ENCODE measurements around the gene CENPQ.
"Not testable (repeated sequence)": the region's sequence is repeated elsewhere in the genome, so short reads cannot be mapped to it uniquely, and the experiment has no call there.

CENPQ gene, protein sequence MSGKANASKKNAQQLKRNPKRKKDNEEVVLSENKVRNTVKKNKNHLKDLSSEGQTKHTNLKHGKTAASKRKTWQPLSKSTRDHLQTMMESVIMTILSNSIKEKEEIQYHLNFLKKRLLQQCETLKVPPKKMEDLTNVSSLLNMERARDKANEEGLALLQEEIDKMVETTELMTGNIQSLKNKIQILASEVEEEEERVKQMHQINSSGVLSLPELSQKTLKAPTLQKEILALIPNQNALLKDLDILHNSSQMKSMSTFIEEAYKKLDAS

DNA sequence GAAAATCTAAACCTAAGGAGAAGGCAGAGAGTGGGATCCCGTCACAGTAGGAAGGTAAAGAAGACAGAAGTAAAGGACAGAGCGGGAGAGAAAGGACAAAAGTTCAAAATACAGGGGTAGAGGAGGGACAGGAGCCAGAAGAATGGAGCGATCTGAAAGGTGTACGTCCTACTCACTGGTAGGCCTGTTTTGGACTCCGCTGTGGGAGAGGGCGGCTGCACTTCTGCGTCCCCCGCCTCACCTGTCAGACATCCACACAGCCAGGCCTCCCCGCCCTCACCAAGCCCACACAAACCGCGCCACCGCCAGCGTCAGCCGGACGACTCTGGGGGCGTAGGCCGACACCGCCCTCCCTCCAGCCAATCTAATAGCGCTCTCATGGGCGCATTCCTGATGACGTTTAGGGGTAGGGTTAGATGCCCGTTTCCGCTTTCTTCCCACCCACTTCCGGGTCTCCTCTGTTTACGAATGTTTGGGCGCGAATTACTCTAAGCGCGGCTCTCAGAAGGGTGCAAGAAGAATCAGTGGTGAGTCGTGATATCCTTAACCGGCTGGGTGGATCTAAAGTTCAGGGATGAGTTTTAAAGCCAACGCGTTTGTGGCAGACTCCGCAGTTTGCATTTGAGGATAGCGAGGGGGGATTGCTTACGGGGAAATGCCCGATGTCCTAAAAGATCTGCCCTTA lies at the start of gene CENPQ, which contains the start of gene MMUT:
Gene CENPQ (plus strand): TSS at position 444 of the 685 bp plus-strand sequence. CDS start 6,807 bp downstream, outside the sequence.
Gene MMUT (minus strand): TSS at position 327 of the 685 bp plus-strand sequence. CDS start 3,787 bp downstream, outside the sequence.
- peak; percentile 75 for DNase-seq

DNA sequence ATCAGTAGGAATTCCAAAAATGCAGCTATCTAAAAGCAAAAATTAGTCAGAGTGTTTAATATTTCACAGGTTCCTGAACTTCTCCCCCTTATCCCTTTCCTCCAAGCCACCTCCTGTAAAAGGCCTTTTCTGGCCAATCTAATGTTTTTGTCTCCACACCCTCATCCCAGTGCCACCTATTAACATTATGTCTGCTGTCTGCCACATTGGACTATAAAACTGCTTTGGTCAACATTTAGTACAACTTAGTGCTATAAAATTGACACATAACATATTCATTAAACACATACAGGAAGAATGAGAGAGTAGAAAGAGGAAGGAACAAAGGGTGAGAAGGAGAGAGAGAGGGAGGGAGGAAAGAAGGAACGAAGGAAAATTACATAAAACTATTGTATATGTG lies 47.8 kb upstream of the CENPQ start:
- no peak for DNase-seq

DNA sequence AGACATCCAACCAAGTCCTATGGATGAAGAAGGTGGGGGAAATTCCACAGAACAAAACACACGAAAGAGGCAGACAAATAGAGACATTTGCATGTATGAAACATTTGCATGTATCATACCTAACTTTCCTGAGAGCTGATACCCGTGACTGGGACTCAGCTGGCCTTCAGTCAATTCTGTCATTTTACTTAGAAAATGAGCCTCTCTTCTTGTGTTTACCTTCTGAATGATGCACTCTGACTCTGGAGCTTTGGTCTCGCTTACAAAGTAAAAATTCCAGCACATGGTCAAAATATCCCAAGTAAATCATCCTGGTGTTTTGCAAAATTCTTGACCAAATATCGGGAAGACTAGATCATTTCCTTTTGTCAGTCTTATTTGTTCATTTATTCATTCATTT lies 47.0 kb upstream of the CENPQ start:
- DNase-seq, result no peak

DNA sequence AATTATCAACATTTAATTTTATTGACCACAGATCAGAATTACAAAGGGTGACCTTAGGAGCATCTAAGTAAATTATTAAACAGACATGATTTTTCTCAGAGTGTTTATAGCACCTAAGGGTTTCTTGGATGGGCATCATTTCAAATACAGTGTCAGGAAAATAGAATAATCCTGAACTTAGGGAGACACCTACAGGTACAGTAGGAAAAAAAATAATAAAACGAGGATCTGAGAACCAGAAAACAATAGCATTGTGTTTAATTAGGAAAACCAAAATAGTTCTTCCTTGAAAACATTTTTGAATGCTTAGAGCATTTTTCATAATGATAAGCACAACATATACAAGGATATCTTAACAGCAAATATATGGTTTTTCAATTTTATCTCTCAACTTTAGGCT lies 39.4 kb upstream of the CENPQ start:
- no peak for DNase-seq

DNA sequence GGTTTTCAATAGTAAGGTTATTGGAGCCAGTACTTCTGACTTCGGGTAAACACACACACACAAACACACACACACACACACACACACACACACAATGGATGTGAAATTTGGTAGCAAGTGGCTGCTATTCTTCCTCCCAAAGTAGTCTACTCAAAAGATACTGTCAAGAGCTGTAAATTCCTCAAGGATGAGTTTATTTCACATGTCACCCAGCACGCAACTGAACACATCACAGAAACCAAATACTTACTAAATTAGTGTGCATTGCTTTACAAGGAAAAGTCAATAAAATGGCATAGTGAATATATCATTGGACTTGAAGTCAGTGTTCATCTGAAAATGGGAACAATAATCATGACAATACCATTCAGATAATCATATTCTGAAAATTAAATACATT lies 33.0 kb upstream of the CENPQ start:
- no peak for DNase-seq

DNA sequence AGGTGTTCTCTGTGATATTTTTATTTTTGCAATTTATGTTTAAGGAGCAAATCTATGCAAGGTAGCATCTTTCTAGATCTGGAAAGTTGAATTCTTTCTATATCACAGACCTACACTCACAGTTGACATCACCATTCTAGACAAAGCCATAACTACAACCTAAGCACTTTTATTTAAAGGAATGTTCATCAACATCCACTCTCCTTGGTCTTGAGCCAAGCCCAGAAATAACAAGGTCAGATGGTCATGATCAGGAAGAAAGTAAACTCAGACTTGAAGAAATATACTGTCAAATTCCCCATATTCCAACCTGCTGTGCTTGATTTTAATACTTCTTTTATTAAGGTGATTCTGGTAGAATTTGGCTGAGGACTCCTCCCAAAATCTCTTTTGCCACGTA lies 32.3 kb upstream of the CENPQ start:
- DNase-seq, result no peak

DNA sequence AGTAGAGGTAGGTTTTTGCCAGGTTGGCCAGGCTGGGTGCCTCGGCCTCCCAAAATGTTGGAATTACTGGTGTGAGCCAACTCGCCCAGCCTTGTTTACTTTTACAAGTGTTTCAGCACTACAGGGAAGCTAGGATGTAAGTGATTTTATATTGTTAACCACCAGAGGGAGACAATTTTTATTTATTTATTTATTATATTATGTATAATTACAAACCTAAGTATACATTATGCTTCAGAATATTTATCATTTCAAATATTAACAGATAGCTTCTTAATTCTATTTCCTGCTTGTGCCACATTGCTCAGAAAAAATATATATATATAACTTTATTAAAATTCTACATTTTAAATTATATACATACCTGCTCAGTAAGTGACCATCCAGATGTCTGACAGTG lies 9.9 kb upstream of the CENPQ start:
- DNase-seq, result no peak

DNA sequence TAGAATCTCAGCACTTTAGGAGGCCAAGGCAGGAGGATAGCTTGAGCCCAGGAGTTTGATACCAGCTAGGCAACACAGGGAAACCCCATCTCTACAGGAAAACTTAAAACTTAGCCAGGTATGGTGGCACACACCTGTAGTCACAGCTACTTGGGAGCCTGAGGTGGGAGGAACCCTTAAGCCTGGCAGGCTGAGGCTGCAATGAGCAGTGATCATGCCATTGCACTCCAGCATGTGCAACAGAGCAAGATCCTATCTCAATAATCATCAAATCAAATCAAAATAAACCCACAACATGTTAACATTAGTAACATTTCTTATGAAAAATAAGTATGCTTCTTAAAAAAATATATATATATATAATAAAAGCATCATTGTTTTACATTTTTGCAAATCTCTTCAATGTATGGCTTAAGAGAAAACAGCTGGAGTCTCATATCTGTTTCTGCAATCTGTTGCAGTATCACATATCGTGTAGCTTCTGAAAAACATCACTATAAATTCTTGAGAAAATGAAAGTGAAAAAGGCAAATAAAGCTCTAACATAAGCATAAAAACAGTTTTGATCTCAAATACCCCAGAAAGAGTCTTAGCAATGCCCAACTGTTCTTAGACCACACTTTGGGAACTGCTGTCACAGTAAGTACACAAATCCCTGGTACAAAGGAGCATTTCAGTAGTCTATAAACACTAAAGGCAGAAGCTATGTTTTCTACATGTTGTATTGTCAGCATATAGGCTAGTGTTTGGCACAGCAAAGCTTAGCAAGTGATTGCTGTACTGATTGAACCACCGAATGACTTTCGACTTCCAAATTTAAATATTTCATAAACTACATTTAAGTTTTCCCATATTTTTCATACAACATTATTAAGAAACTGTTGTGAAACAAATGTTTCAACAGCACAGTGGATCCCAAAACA lies 8.1 kb upstream of the CENPQ start:
- no peak for DNase-seq

DNA sequence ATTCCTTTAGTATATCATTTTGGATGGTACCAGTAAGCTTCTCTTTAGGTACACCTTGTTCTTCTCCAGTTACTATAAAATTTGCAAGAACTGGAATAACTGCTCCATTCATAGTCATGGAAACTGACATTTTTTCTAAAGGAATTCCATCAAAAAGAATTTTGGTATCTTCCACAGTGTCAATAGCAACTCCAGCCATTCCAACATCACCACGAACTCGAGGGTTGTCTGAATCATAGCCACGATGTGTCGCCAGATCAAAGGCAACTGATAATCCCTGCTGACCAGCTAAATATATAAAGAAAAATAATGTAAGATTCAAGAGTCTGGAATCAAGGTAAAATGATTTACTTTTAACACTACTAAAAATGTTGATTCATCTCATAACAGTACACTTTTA lies 5.4 kb upstream of the CENPQ start:
- DNase-seq, result no peak

DNA sequence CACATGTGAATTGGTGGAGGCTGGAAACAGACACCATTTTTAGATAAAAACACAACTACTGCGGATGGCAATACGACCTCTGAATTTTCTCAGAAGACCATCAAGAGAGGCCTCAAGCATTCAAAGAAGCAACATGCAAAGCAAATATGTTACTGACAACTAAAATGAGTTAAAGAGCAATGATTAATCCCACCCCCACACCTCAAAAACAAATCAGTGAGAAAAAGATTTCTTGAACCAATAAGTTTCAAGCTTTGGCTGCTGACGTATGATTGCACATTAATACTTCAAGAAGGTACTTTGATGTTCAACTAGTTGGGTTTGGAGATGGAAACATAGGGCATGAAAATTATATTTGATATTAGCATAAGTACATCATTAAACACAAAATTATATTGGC lies 1.1 kb upstream of the CENPQ start:
- DNase-seq, result no peak

DNA sequence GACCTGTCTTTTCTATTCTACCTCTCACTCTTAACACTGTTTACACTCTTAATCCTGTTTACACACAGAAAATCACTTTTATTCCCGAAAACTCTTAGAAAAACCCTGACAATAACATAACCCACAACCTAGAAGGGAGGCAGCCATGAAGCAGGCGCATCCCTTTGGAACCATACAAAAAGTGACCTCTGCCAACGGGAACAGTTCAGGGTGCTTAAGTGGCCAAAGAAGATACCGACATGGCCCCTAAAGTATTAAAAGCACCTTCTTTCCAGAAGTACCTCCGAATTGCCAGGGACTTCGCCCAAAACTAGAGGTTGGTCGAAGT lies 607 bp upstream of the CENPQ start:
- DNase-seq, result no peak

DNA sequence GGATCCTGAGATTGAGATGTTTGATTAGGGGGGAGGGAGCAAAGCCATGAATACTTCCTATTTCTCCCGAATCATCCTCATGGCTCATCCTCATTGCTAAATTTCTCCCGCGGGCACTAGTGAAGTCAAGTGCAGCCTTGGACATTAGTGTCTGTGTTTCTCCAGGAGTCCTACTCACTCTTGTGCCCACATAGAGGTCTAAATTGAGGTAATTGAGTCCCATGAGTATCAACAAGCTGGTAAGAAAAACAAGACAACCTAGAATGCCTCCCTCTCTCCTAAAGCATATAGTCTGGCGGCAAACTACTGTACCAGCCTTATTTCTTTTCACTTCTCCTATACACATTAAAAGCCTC lies 420 bp downstream of the CENPQ start:
- DNase-seq, result no peak

DNA sequence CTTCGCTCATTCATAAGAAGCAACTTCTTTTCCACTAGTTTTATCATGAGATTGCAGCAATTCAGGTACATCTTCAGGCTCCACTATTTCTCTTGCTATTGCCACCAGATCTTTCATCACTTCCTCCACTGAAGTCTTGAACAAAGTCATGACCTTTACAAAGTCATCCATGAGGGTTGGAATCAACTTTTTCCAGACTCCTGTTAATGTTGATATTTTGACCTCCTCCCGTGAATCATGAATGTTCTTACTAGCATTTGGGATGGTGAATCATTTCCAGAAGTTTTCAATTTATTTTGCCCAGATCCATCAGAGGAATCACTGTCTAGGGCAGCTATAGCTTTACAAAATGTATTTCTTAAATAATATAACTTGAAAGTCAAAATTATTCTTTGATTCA lies 1.5 kb downstream of the CENPQ start:
- DNase-seq, result no peak

DNA sequence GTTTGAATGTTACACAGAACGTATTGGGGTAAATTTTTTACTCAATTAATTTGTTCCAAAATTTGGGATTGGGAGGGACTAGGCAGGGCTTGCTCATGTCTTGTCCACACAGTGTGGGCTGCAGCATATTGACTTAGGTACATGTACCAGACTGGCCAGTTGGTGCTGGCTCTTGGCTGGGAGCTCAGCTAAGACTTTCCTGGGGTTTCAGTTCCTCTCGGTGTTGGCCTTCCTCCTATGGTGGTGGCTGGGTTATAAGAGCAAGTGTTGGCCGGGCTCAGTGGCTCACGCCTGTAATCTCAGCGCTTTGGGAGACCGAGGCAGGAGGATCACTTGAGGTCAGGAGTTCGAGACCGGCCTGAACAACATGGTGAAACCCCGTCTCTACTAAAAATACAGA lies 4.9 kb downstream of the CENPQ start:
- no peak for DNase-seq

DNA sequence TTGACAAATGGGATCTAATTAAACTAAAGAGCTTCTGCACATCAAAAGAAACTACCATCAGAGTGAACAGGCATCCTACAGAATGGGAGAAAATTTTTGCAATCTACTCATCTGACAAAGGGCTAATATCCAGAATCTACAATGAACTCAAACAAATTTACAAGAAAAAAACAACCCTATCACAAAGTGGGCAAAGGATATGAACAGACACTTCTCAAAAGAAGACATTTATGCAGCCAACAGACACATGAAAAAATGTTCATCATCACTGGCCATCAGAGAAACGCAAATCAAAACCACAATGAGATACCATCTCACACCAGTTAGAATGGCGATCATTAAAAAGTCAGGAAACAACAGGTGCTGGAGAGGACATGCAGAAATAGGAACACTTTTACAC lies 13.4 kb downstream of the CENPQ start:
- not testable (repeated sequence) for DNase-seq

DNA sequence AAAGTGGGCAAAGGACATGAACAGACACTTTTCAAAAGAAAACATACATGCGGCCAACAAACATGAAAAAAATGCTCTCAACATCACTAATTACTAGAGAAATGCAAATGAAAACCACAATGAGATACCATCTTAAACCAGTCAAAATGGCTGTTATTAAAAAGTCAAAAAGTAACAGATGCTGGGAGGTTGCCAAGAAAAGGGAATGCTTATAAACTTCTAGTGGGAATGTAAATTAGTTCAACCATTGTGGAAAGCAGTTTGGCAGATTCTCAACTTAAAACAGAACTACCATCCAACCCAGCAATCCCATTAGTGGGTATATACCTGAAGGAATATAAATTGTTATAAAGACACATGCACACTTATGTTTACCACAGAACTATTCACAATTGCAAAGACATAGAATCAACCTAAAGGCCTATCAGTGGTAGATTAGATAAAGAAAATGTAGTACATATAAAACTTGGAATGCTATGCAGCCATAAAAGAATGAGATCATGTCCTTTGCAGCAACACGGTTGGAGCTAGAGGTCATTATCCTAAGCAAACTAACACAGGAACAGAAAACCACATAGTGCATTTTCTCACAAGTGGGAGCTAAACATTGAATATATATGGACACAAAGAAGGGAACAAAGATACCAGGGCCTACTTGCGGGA lies 16.3 kb downstream of the CENPQ start:
- no peak for DNase-seq

DNA sequence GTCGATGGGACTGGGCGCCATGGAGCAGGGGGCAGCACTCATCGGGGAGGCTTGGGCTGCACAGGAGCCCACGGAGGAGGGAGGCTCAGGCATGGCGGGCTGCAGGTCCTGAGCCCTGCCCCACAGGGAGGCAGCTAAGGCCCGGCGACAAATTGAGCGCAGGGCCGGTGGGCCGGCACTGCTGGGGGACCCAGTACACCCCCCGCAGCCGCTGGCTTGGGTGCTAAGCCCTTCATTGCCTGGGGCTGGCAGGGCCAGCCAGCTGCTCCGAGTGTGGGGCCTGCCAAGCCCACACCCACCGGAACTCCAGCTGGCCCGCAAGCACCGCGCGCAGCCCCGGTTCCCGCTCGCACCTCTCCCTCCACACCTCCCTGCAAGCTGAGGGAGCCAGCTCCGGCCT lies 18.7 kb downstream of the CENPQ start:
- DNase-seq, result not testable (repeated sequence)

DNA sequence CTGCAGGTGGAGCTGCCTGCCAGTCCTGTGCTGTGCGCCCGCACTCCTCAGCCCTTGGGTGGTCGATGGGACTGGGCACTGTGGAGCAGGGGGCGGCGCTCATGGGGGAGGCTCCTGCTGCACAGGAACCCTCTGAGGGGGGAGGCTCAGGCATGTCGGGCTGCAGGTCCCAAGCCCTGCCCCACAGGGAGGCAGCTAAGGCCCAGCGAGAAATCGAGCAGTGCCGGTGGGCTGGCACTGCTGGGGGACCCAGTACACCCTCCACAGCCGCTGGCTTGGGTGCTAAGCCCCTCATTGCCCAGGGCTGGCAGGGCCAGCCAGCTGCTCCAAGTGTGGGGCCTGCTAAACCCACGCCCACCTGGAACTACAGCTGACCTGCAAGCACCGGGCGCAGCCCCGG lies 20.2 kb downstream of the CENPQ start:
- DNase-seq, result not testable (repeated sequence)

DNA sequence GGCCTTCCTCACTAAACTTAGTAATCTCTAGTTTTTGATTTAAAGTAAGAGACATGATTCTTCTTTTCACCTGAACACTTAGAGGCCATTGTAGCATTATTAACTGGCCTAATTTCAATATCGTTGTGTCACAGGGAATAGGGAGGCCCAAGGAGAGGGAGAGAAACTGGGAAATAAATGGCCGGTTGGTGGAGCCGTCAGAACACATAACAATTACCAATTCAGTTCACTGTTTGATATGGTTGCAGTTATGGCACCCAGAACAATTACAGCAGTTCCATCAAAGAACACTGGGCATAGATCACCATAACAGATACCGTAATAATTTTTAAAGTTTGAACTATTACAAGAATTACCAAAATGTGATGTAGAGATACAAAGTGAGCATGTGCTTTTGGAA lies 27.5 kb downstream of the CENPQ start:
- no peak for DNase-seq

DNA sequence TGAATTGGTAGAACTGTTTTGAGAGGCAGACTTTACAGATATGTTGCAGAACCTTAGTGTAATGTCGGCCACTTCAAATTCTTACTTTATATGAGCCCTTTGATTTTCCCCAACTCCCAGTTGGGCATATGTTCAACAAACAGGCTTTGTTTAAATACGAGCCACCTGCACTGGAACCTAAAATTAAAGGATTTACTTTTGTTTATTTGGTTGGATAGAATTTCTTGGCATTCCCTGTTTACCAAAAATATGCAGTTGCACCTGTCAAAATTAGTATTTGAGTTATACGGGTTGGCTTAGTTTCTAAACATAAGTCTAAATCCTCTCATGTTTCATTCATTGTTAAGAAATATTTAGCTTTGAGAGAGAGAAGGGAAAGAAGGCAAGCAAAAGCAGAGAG lies 34.1 kb downstream of the CENPQ start:
- no peak for DNase-seq

DNA sequence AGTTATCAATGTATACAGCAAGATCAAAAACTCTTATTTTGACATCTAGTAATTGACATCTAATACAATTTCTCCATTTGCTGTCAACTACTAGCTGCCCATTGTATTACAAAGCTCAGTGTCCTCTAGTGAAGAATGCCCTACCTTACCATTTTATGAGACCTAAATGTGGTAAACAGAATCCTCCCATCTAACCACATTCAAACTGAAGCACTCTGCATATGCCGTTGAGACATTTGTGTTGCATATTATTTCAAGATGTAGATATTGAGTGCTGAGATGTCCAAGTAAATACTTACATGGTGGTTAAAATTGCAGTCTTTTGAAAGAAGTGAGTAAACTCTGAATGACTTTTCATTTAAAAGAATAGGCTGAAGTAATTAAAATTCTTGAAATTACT lies 36.0 kb downstream of the CENPQ start:
- no peak for DNase-seq

DNA sequence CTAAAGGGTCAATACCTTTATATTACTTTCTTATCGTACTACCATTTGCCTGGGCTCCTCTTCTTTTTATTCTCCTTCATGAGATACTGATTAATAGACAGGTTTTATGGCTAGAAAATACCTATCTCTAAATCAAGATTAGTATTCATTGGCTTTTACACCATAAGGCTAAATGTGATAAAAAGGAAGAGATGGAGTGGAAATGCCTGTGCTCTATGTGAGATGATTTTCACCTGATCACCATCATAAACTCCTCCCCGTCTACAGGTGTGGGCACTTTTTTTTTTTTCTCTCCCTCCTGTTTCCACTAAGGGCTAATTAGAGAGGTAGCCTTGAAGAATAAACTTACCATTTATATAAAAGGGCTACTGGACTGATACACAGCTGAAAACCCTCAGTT lies 36.5 kb downstream of the CENPQ start, which contains the start of gene GLYATL3:
Gene GLYATL3 (plus strand): TSS at position 301 of the 400 bp plus-strand sequence. CDS start 12,068 bp downstream, outside the sequence.
- no peak for DNase-seq

DNA sequence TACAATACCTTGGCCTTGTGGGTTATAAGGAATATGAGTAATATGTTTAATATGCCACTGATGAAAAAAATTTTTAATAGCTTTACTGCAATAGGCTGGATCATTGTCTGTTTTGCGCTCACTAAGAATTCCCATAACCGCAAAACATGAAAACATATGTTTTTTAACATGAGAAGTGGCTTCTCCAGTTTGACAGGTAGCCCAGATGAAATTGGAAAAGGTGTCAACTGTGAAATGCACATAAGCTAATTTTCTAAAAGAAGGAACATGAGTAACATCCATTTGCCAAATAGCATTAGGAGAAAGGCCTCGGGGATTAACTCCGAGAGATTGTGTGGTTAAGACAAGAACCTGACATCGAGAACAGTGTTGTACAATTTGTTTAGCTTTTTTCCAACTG lies 41.5 kb downstream of the CENPQ start:
- no peak for DNase-seq

Measured in NCI-H524 treated with DMSO at 0.1 percent for 48 hours (cell line).